Measurements from ENCODE around the gene TNRC6B.

DNA sequence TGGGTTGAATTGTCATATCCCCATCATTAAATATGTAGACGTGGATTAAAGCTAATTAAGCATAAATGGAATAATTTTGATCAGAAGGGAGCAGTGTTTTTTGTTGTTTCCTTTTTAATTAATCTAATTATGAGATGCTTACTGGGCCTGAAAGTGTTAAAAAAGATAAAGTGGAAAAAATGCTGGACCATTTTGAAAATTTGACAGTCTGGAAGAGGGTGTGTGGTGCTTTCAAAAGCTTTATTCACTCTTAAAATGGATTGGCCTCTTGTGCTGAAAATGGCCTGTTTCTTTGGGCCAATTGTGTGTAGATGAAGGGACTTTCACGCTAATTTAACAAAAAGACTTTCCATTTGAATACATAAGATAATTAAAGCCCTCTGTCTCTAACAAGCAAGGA is 1.8 kb downstream of the TNRC6B start:
- TF ChIP-seq, protein P1, sequence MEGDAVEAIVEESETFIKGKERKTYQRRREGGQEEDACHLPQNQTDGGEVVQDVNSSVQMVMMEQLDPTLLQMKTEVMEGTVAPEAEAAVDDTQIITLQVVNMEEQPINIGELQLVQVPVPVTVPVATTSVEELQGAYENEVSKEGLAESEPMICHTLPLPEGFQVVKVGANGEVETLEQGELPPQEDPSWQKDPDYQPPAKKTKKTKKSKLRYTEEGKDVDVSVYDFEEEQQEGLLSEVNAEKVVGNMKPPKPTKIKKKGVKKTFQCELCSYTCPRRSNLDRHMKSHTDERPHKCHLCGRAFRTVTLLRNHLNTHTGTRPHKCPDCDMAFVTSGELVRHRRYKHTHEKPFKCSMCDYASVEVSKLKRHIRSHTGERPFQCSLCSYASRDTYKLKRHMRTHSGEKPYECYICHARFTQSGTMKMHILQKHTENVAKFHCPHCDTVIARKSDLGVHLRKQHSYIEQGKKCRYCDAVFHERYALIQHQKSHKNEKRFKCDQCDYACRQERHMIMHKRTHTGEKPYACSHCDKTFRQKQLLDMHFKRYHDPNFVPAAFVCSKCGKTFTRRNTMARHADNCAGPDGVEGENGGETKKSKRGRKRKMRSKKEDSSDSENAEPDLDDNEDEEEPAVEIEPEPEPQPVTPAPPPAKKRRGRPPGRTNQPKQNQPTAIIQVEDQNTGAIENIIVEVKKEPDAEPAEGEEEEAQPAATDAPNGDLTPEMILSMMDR (IDR thresholded peaks at IDR 0.05; ENCODE audit: poor library complexity): no peak
- no peak for TF ChIP-seq EZH2 (IDR thresholded peaks at IDR 0.05; ENCODE audit: borderline replicate concordance)
